ENCODE results near the gene FMO2. TPM values are rescaled to one million over a fixed set of nuclear protein-coding genes. Genes with fewer than 3 reads are reported as not detected.

The FMO2 gene, protein sequence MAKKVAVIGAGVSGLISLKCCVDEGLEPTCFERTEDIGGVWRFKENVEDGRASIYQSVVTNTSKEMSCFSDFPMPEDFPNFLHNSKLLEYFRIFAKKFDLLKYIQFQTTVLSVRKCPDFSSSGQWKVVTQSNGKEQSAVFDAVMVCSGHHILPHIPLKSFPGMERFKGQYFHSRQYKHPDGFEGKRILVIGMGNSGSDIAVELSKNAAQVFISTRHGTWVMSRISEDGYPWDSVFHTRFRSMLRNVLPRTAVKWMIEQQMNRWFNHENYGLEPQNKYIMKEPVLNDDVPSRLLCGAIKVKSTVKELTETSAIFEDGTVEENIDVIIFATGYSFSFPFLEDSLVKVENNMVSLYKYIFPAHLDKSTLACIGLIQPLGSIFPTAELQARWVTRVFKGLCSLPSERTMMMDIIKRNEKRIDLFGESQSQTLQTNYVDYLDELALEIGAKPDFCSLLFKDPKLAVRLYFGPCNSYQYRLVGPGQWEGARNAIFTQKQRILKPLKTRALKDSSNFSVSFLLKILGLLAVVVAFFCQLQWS
- not detected in 5 replicates for total RNA-seq (2022; extraction: Qiagen RNA extraction; ENCODE audit: low read depth)

GRCh38 chr1:171185091-171185490 lies at the start of gene FMO2:
FMO2 (plus strand) TSS chr1:171185300; CDS start chr1:171185714, 414 bp downstream.

DNA sequence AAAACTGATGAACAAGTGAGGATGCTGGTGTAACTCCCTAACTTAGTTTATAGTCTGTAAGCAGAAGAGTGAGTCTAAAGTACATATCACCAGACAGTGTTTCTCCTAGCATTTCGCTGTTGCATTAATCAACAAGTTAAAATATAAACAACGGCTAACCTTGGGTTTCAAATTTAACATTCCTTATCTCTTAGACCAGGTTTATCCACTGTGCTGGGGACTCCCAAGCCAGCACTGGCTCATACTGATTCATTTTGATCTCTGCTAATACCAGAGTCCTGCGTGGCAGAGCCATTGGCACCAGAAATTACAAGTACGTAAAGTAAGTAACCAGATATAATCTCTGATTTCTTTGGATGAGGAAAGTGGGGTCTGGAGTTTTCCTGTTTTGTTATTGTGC lies 63.2 kb downstream of the FMO2 start, which contains the start of gene FMO1:
TSS of gene FMO1 (plus strand) at position 193 of the 400 bp plus-strand sequence. CDS start 9,594 bp downstream, outside the sequence.

Other genes with a start within 250 kb of the FMO2 start
- not detected in 5 replicates for gene MROH9, start 249.8 kb upstream of the FMO2 start, total RNA-seq (2022; extraction: Qiagen RNA extraction; ENCODE audit: low read depth)
- gene FMO3, start 94.4 kb upstream of the FMO2 start, total RNA-seq (2022; extraction: Qiagen RNA extraction; ENCODE audit: low read depth), result not detected in 5 replicates
- not detected in 5 replicates for gene FMO1, start 63.2 kb downstream of the FMO2 start, total RNA-seq (2022; extraction: Qiagen RNA extraction; ENCODE audit: low read depth)
- 0.19 to 0.86 TPM (median 0.52 TPM) in 5 replicates for gene FMO4, start 128.9 kb downstream of the FMO2 start, total RNA-seq (2022; extraction: Qiagen RNA extraction; ENCODE audit: low read depth)